Measurements from ENCODE around the gene FBXO42.

FBXO42 gene

GRCh38 chr1:16385659-16386453, 33.6 kb upstream of the FBXO42 start:
- peaks cover 33% of the 10 kb centered on the region for H3K36me3 Mint-ChIP-seq (ENCODE audit: insufficient read depth)
- ATAC-seq (replicated peaks) (no peak), DNase-seq (no peak)
- no peaks in the 10 kb centered on the region for H3K9me3 Mint-ChIP-seq
- H3K4me3 Mint-ChIP-seq: peak overlapping the region; percentile 75 to 81
- H3K27me3 Mint-ChIP-seq: no peaks in the 10 kb centered on the region
- H3K27ac Mint-ChIP-seq: peak overlapping the region; percentile 41 to 74
- H3K4me1 Mint-ChIP-seq (ENCODE audit: low read depth in 2 of 2): peaks cover 58 to 64% of the 10 kb centered on the region in 2 donors

- Mint-ChIP-seq H3K27me3 (no peaks in the 10 kb centered on the region), H3K36me3 (ENCODE audit: insufficient read depth) (peaks cover 40% of the 10 kb centered on the region), H3K9me3 (no peaks in the 10 kb centered on the region), H3K27ac (peak overlapping the region; percentile 41 to 74), H3K4me3 (peak overlapping the region; percentile 27 to 41), H3K4me1 (ENCODE audit: low read depth in 2 of 2) (peaks cover 56 to 57% of the 10 kb centered on the region in 2 donors)
- DNase-seq (no peak), ATAC-seq (replicated peaks) (no peak)
Observed at GRCh38 chr1:16383888-16384287, 31.6 kb upstream of the FBXO42 start.

GRCh38 chr1:16380868-16381267, 28.6 kb upstream of the FBXO42 start:
- Mint-ChIP-seq H3K9me3 (no peaks in the 10 kb centered on the region), H3K27ac (no peak overlapping the region), H3K4me3 (no peak overlapping the region), H3K4me1 (ENCODE audit: low read depth in 2 of 2) (peaks cover 60 to 62% of the 10 kb centered on the region in 2 donors), H3K27me3 (no peaks in the 10 kb centered on the region), H3K36me3 (ENCODE audit: insufficient read depth) (peaks cover 46% of the 10 kb centered on the region)
- ATAC-seq (replicated peaks): no peak
- no peak for DNase-seq

DNA sequence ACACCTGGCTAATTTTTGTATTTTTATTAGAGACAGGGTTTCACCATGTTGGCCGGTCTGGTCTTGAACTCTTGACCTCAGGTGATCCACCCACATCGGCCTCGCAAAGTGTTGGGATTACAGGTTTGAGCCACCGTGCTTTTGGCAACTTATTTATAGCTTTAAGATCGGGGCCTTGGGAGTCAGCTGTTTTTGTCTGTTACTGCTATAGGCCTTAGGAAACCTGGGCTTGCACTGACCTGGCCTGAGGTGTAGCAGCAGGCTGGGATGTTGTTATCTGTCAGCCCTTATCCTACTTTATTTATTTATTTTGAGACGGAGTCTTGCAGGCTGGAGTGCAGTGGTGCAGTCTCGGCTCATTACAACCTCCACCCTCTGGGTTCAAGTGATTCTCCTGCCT, 26.2 kb upstream of the FBXO42 start:
- no peaks in the 10 kb centered on the region for H3K27me3 Mint-ChIP-seq
- H3K9me3 Mint-ChIP-seq: no peaks in the 10 kb centered on the region
- H3K36me3 Mint-ChIP-seq (ENCODE audit: insufficient read depth): peaks cover 53% of the 10 kb centered on the region
- DNase-seq (no peak), ATAC-seq (replicated peaks) (no peak)
- peak overlapping the region in 1 of 2 donors; percentile 22 for H3K4me3 Mint-ChIP-seq
- peak overlapping the region; percentile 61 to 77 for H3K27ac Mint-ChIP-seq
- peaks cover 56 to 62% of the 10 kb centered on the region in 2 donors for H3K4me1 Mint-ChIP-seq (ENCODE audit: low read depth in 2 of 2)

DNA sequence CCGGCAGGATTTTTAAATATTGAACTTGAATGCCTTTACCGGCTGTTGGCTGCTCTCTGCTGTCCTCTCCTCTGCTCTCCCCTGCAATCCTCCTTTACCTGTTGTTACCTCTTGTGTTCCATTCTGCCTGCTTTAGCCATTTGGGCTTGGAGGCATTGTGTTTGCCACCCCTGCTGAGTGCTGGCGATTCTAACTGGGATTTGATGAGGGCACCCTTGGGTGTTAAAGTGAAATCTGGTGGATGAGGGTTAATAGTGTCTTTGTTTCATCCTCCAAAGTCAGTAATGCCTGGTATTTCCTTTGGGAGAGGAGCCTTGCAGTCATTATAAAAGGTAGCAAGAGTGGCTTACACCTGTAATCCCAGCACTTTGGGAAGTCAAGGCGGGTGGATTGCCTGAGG, 24.7 kb upstream of the FBXO42 start:
- DNase-seq (no peak), ATAC-seq (replicated peaks) (no peak)
- peaks cover 55% of the 10 kb centered on the region for H3K36me3 Mint-ChIP-seq (ENCODE audit: insufficient read depth)
- peak overlapping the region; percentile 65 to 77 for H3K27ac Mint-ChIP-seq
- no peaks in the 10 kb centered on the region for H3K9me3 Mint-ChIP-seq
- H3K4me3 Mint-ChIP-seq: peak overlapping the region; percentile 2 to 55
- H3K4me1 Mint-ChIP-seq (ENCODE audit: low read depth in 2 of 2): peaks cover 56 to 69% of the 10 kb centered on the region in 2 donors
- H3K27me3 Mint-ChIP-seq: no peaks in the 10 kb centered on the region

- H3K27me3 Mint-ChIP-seq: no peaks in the 10 kb centered on the region
- H3K27ac Mint-ChIP-seq: peak overlapping the region; percentile 57 to 83
- ATAC-seq (replicated peaks) (no peak), DNase-seq (no peak)
- H3K36me3 Mint-ChIP-seq (ENCODE audit: insufficient read depth): peaks cover 62% of the 10 kb centered on the region
- no peaks in the 10 kb centered on the region for H3K9me3 Mint-ChIP-seq
- peak overlapping the region; percentile 29 to 41 for H3K4me3 Mint-ChIP-seq
- peaks cover 63 to 71% of the 10 kb centered on the region in 2 donors for H3K4me1 Mint-ChIP-seq (ENCODE audit: low read depth in 2 of 2)
Observed at GRCh38 chr1:16375521-16376340, 23.5 kb upstream of the FBXO42 start.

- Mint-ChIP-seq H3K27ac (peak overlapping the region; percentile 33 to 57), H3K4me1 (ENCODE audit: low read depth in 2 of 2) (peaks cover 66 to 70% of the 10 kb centered on the region in 2 donors), H3K9me3 (no peaks in the 10 kb centered on the region), H3K36me3 (ENCODE audit: insufficient read depth) (peaks cover 56% of the 10 kb centered on the region), H3K27me3 (no peaks in the 10 kb centered on the region), H3K4me3 (peak overlapping the region in 1 of 2 donors; percentile 40)
- ATAC-seq (replicated peaks) (no peak), DNase-seq (no peak)
Observed at GRCh38 chr1:16374266-16374665, 22.0 kb upstream of the FBXO42 start.

DNA sequence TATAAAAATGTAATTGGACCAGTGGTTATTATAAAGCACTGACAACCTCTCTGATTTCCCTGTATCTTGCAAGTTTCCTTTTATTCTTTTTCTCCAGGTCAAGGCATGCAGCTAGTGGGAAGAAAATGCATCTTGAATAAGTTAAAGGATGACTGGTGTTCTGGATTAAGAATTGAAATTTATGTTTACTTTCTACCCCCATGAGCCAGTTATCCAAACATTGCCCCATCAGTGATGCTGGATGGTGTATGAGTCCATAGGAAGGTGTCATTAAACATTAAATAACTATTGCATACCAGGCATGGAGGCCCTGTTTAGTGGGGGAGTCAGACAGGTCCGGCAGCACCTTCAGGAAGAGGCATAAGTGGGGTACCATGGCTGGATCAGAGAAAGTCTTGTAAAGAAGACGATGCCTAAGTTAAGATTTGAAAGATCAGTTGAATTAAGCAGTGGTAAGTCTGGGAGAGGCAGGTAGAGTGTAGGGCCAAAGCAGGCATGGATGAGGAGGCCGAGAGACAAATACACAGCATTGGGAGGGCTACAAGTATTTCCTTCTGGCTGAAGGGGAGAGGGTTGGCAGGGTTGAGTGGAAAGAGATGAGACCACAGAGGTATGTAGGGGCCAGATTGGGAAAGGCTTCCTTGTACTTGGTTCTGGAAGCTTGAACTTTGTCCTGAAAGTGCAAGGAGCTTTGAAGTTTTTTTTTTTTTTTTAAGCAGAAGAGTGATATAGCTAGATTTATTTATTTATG, 20.4 kb upstream of the FBXO42 start:
- Mint-ChIP-seq H3K4me1 (ENCODE audit: low read depth in 2 of 2) (peaks cover 70 to 74% of the 10 kb centered on the region in 2 donors), H3K27me3 (no peaks in the 10 kb centered on the region), H3K9me3 (no peaks in the 10 kb centered on the region), H3K27ac (peak overlapping the region in 1 of 2 donors; percentile 83), H3K36me3 (ENCODE audit: insufficient read depth) (peaks cover 53% of the 10 kb centered on the region), H3K4me3 (peak overlapping the region; percentile 67 to 68)
- DNase-seq (no peak), ATAC-seq (replicated peaks) (no peak)

- no peak for DNase-seq
- Mint-ChIP-seq H3K9me3 (no peaks in the 10 kb centered on the region), H3K36me3 (ENCODE audit: insufficient read depth) (peaks cover 52% of the 10 kb centered on the region)
Observed at GRCh38 chr1:16371725-16372124, 19.4 kb upstream of the FBXO42 start.

DNA sequence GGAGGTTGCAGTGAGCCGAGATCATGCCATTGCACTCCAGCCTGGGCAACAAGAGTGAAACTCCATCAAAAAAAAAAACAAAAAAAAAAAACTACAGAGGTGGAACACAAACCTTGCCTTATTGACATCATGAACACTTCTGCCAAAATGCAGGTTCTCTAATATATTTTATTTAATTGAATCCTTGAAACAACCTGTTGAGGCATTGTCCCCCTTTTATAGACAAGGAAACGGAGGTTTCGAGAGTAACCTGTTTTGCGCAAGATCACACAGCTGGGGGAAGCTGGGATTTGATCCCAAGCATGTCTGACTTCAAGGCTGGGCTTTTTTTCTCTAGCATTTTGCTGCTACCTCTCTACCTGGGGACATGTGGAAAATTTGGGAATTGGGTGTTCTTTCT, 17.5 kb upstream of the FBXO42 start:
- DNase-seq (no peak), ATAC-seq (replicated peaks) (no peak)
- no peaks in the 10 kb centered on the region for H3K9me3 Mint-ChIP-seq
- peak overlapping the region; percentile 98 for H3K4me3 Mint-ChIP-seq
- no peaks in the 10 kb centered on the region for H3K27me3 Mint-ChIP-seq
- H3K4me1 Mint-ChIP-seq (ENCODE audit: low read depth in 2 of 2): peaks cover 48 to 52% of the 10 kb centered on the region in 2 donors
- H3K27ac Mint-ChIP-seq: no peak overlapping the region
- H3K36me3 Mint-ChIP-seq (ENCODE audit: insufficient read depth): peaks cover 39% of the 10 kb centered on the region

More at GRCh38 chr1:16371725-16372124, 19.4 kb upstream of the FBXO42 start:
- peak overlapping the region; percentile 67 to 68 for H3K4me3 Mint-ChIP-seq
- ATAC-seq (replicated peaks): no peak
- peak overlapping the region; percentile 78 to 83 for H3K27ac Mint-ChIP-seq
- H3K4me1 Mint-ChIP-seq (ENCODE audit: low read depth in 2 of 2): peaks cover 64 to 65% of the 10 kb centered on the region in 2 donors
- H3K27me3 Mint-ChIP-seq: no peaks in the 10 kb centered on the region

- Mint-ChIP-seq H3K36me3 (ENCODE audit: insufficient read depth) (peaks cover 31% of the 10 kb centered on the region), H3K27me3 (no peaks in the 10 kb centered on the region), H3K4me1 (ENCODE audit: low read depth in 2 of 2) (peaks cover 38 to 42% of the 10 kb centered on the region in 2 donors), H3K27ac (peak overlapping the region; percentile 98 to 99), H3K4me3 (peak overlapping the region; percentile 98), H3K9me3 (no peaks in the 10 kb centered on the region)
- DNase-seq: peak in 1 of 3 experiments; percentile 7
- ATAC-seq (replicated peaks): no peak
Observed at GRCh38 chr1:16367968-16368890, 15.9 kb upstream of the FBXO42 start.

DNA sequence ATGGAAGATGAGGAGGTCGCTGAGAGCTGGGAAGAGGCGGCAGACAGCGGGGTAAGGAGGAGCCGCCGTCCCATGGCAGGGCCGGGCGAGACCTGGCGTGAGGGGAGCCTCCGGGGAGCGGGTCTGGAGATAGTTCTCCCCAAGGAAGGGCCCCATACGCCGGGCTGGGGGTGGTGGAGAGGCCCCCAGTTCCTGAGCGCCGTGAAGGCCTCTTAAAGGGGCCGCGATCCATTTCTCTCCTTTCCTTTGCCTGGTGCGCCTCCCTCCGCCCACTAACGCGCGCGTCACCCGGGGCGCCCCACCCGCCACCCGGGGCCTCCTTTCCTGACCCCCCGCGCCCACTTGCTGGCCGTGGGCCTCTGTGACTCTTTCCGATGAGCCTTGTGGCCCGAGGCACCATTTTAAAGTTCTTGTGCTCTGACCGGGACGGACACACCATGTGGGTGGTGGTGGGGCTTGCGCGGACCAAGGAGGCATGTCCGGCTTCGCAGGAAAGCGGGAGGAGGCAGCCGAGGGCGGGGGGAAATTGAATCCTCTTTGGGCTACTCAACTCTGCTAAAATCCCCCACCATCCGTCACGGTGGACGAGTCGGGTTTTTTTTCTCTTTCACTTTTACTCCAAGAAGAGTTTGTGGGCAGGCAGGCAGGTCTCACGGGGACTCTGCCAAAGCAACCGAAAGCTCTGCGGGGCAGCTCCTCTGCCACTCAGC, 15.1 kb upstream of the FBXO42 start:
- ATAC-seq (replicated peaks) (peak; percentile 70), DNase-seq (peak; percentile 81 to 86 (median 82))
- H3K27me3 Mint-ChIP-seq: no peaks in the 10 kb centered on the region
- H3K4me3 Mint-ChIP-seq: peak overlapping the region; percentile 98
- peaks cover 32 to 36% of the 10 kb centered on the region in 2 donors for H3K4me1 Mint-ChIP-seq (ENCODE audit: low read depth in 2 of 2)
- H3K36me3 Mint-ChIP-seq (ENCODE audit: insufficient read depth): peaks cover 27% of the 10 kb centered on the region
- peak overlapping the region; percentile 98 to 99 for H3K27ac Mint-ChIP-seq
- H3K9me3 Mint-ChIP-seq: no peaks in the 10 kb centered on the region
